ENCODE results near the gene TXLNA. TPM values are rescaled to one million over a fixed set of nuclear protein-coding genes. Genes with fewer than 3 reads are reported as not detected.
"Not testable (repeated sequence)": the region's sequence is repeated elsewhere in the genome, so short reads cannot be mapped to it uniquely, and the experiment has no call there.

TXLNA gene
- polyA plus RNA-seq (ENCODE audit: insufficient read depth in 1 of 5, insufficient read length in 5 of 5, low replicate concordance in 1 of 5) = 10 to 100 TPM; 35.6 to 49.1 (median 42.6) TPM
- long read RNA-seq, donor 1, full-length matches to known transcripts = 4 of 4 reads
- long read RNA-seq, donor 1, partial matches to known transcripts = 0 of 4 reads
- long read RNA-seq, donor 1, other reads (novel, unspliced or antisense) = 0 of 4 reads
- long read RNA-seq, donor 2, full-length matches to known transcripts = 5 of 5 reads
- long read RNA-seq, donor 2, partial matches to known transcripts = 0 of 5 reads
- long read RNA-seq, donor 2, other reads (novel, unspliced or antisense) = 0 of 5 reads
- long read RNA-seq, donor 3, full-length matches to known transcripts = 4 of 20 reads
- long read RNA-seq, donor 3, partial matches to known transcripts = 16 of 20 reads
- long read RNA-seq, donor 3, other reads (novel, unspliced or antisense) = 0 of 20 reads
- long read RNA-seq, donor 4, full-length matches to known transcripts = 4 of 4 reads
- long read RNA-seq, donor 4, partial matches to known transcripts = 0 of 4 reads
- long read RNA-seq, donor 4, other reads (novel, unspliced or antisense) = 0 of 4 reads
- long read RNA-seq, donor 5, full-length matches to known transcripts = 6 of 6 reads
- long read RNA-seq, donor 5, partial matches to known transcripts = 0 of 6 reads
- long read RNA-seq, donor 5, other reads (novel, unspliced or antisense) = 0 of 6 reads
- long read RNA-seq, donor 6, full-length matches to known transcripts = 1 of 1 reads
- long read RNA-seq, donor 6, partial matches to known transcripts = 0 of 1 reads
- long read RNA-seq, donor 6, other reads (novel, unspliced or antisense) = 0 of 1 reads
- long read RNA-seq, donor 7, full-length matches to known transcripts = 4 of 4 reads
- long read RNA-seq, donor 7, partial matches to known transcripts = 0 of 4 reads
- long read RNA-seq, donor 7, other reads (novel, unspliced or antisense) = 0 of 4 reads
- long read RNA-seq, donor 8, full-length matches to known transcripts = 1 of 1 reads
- long read RNA-seq, donor 8, partial matches to known transcripts = 0 of 1 reads
- long read RNA-seq, donor 8, other reads (novel, unspliced or antisense) = 0 of 1 reads

GRCh38 chr1:32179443-32180185 is at the start of gene TXLNA:
TSS of gene TXLNA (plus strand) at chr1:32179675. CDS start at chr1:32180346, 671 bp downstream.
- peak; percentile 91 to 92 for DNase-seq

GRCh38 chr1:32133950-32134280 is 45.6 kb upstream of the TXLNA start:
- not testable (repeated sequence) for DNase-seq

GRCh38 chr1:32137111-32137510 is 42.4 kb upstream of the TXLNA start:
- no peak for DNase-seq

GRCh38 chr1:32138965-32139364 is 40.5 kb upstream of the TXLNA start:
- DNase-seq = no peak

GRCh38 chr1:32142446-32143301 is 36.8 kb upstream of the TXLNA start:
- peak; percentile 65 to 77 for DNase-seq

GRCh38 chr1:32143302-32143695 is 36.2 kb upstream of the TXLNA start:
- DNase-seq = not testable (repeated sequence)

GRCh38 chr1:32144033-32144432 is 35.4 kb upstream of the TXLNA start:
- DNase-seq = no peak

- DNase-seq = not testable (repeated sequence)
Measured at GRCh38 chr1:32147799-32148198, 31.7 kb upstream of the TXLNA start.

GRCh38 chr1:32150847-32151246 is 28.6 kb upstream of the TXLNA start:
- DNase-seq = no peak

- DNase-seq = peak; percentile 64
Measured at GRCh38 chr1:32151319-32151787, 28.1 kb upstream of the TXLNA start.

- no peak for DNase-seq
Measured at GRCh38 chr1:32159189-32159588, 20.3 kb upstream of the TXLNA start.

GRCh38 chr1:32163405-32163804 is 16.1 kb upstream of the TXLNA start:
- DNase-seq = no peak

- DNase-seq = not testable (repeated sequence)
Measured at GRCh38 chr1:32165633-32166032, 13.8 kb upstream of the TXLNA start.

GRCh38 chr1:32170991-32171390 is 8.5 kb upstream of the TXLNA start:
- DNase-seq = no peak

- no peak for DNase-seq
Measured at GRCh38 chr1:32172621-32173245, 6.7 kb upstream of the TXLNA start.

GRCh38 chr1:32178380-32179192 is 889 bp upstream of the TXLNA start:
- no peak for DNase-seq

GRCh38 chr1:32179193-32179442 is 357 bp upstream of the TXLNA start:
- no peak for DNase-seq

- peak in 1 of 2 donors; percentile 33 for DNase-seq
Measured at GRCh38 chr1:32180186-32181060, 948 bp downstream of the TXLNA start.

Data from right lung (tissue), 10 donors.